Measurements from ENCODE around the gene FGF19. TPM values are rescaled to one million over a fixed set of nuclear protein-coding genes. Genes with fewer than 3 reads are reported as not detected.

Gene FGF19
- total and polyA plus RNA-seq, 2 donors (not counting 1 experiment from before 2014, with no cell fraction given), result not detected

DNA sequence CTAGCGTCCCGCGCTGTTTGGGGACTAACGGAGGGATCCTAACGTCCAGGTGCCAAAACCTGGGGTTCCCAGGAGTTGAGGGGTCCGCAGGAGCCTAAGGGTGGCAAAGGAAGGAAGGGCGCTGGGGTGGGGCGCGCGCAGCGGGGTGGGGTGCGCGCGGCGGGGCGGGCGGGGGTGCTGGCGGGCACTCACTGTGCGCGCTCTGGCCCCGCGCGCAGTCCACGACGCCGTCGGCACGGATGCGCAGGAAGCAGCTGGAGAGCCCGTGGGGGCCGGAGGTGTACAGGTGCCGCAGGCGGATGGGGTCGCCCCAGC is 412 bp downstream of the FGF19 start:
- WGBS (ENCODE audit: insufficient coverage), result 5% methylated on average over 34 of the region's 34 CpGs
- no peaks in the 10 kb centered on the region for H4K20me1 ChIP-seq (ENCODE audit: control insufficient read depth, insufficient read depth, low read length, poor library complexity, severe bottlenecking)
- peaks cover 26 to 39% of the 10 kb centered on the region in 2 donors for H3K4me1 ChIP-seq (ENCODE audit: control insufficient read depth in 2 of 2, insufficient read depth in 2 of 2, low read length in 2 of 2)
- peak overlapping the region; percentile 52 for H3K4me2 ChIP-seq (replicated peaks; ENCODE audit: low read depth, low read length, poor library complexity, severe bottlenecking)
- no peak overlapping the region for H3K9ac ChIP-seq (ENCODE audit: low read length)
- H2AFZ ChIP-seq (ENCODE audit: insufficient read depth, low read depth, low read length, poor library complexity, severe bottlenecking), result no peak overlapping the region
- Mint-ChIP-seq H3K27ac (no peak overlapping the region), H3K4me1 (peaks cover 24% of the 10 kb centered on the region), H3K9me3 (ENCODE audit: insufficient read depth) (no peaks in the 10 kb centered on the region), H3K27me3 (peaks cover 39% of the 10 kb centered on the region), H3K4me3 (peak overlapping the region; percentile 41)
- no peak overlapping the region for H3K4me3 ChIP-seq (ENCODE audit: control extremely low read depth in 1 of 5, extremely low read depth in 1 of 5, insufficient read depth in 1 of 5, low read depth in 2 of 5, low read length in 4 of 5)
- no peak overlapping the region for H3K27ac ChIP-seq (ENCODE audit: low read length in 2 of 2)
- no peaks in the 10 kb centered on the region for H3K79me2 ChIP-seq (ENCODE audit: control insufficient read depth, insufficient read depth, low read length)
- ATAC-seq (ENCODE audit: low read depth) (no peak), DNase-seq (no peak)
- TF ChIP-seq, protein P1, sequence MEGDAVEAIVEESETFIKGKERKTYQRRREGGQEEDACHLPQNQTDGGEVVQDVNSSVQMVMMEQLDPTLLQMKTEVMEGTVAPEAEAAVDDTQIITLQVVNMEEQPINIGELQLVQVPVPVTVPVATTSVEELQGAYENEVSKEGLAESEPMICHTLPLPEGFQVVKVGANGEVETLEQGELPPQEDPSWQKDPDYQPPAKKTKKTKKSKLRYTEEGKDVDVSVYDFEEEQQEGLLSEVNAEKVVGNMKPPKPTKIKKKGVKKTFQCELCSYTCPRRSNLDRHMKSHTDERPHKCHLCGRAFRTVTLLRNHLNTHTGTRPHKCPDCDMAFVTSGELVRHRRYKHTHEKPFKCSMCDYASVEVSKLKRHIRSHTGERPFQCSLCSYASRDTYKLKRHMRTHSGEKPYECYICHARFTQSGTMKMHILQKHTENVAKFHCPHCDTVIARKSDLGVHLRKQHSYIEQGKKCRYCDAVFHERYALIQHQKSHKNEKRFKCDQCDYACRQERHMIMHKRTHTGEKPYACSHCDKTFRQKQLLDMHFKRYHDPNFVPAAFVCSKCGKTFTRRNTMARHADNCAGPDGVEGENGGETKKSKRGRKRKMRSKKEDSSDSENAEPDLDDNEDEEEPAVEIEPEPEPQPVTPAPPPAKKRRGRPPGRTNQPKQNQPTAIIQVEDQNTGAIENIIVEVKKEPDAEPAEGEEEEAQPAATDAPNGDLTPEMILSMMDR (IDR thresholded peaks at IDR 0.05), result no peak
- TF ChIP-seq EZH2 (IDR thresholded peaks at IDR 0.05; ENCODE audit: borderline replicate concordance, insufficient read depth, low read depth, low read length, poor library complexity, severe bottlenecking), result no peak
- intact Hi-C loops (cut with micrococcal nuclease), result no loop called here
- ChIA-PET CTCF (no interaction called here), POLR2A (no interaction called here)
- H3K9me3 ChIP-seq (ENCODE audit: control extremely low read depth in 1 of 3, control insufficient read depth in 2 of 3, insufficient read depth in 1 of 3, low read length in 2 of 3), result peaks cover 0 to 8% (median 0%) of the 10 kb centered on the region in 3 donors
- peaks cover 0 to 74% (median 32%) of the 10 kb centered on the region in 4 experiments for H3K27me3 ChIP-seq (replicated peaks in 1 of 4; ENCODE audit: control extremely low read depth in 1 of 4, control insufficient read depth in 3 of 4, insufficient read depth in 4 of 4, low read length in 3 of 4)
- no peaks in the 10 kb centered on the region for H3K36me3 ChIP-seq (replicated peaks in 1 of 2; ENCODE audit: control extremely low read depth in 1 of 2, control insufficient read depth in 1 of 2, extremely low read depth in 1 of 2, insufficient read depth in 2 of 2, low read length in 1 of 2)

DNA sequence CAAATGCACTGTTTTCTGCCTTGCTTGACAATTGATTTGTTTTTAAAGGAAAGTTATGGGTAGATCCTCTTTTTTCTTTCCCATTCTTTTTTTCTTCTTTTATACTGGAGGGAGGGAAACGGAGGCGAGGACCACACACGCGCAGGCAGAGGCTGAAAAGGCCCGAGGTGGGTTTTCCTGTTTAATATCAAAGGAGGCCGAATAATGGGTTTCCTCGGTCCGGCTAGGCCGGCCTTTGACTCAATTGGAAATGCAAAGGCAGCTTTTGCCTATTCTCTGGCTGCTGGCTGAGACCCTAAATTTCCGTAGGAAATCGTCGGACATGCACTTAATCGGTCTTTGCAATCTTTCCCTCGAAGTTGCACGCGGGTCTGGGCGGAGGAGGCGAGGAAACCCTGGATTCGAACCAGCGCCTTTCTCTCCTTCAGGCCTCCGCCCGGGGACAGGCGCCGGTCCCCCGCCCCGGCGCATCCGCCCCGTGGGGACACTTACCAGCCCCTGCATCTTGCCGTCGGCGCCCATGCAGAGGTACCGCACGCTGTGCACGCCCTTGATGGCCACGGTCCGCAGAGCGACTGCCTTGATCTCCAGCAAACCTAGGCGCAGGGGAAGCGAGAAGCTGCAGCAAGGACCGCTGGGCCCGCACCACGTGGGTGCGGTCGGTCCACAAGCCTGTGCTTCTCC is 911 bp downstream of the FGF19 start:
- Histone ChIP-seq H3K9me3 (ENCODE audit: control extremely low read depth in 1 of 3, control insufficient read depth in 2 of 3, insufficient read depth in 1 of 3, low read length in 2 of 3) (peaks cover 0 to 8% (median 0%) of the 10 kb centered on the region in 3 donors), H3K27me3 (replicated peaks in 1 of 4; ENCODE audit: control extremely low read depth in 1 of 4, control insufficient read depth in 3 of 4, insufficient read depth in 4 of 4, low read length in 3 of 4) (peaks cover 0 to 76% (median 32%) of the 10 kb centered on the region in 4 experiments), H2AFZ (ENCODE audit: insufficient read depth, low read depth, low read length, poor library complexity, severe bottlenecking) (no peak overlapping the region), H3K4me1 (ENCODE audit: control insufficient read depth in 2 of 2, insufficient read depth in 2 of 2, low read length in 2 of 2) (peaks cover 26 to 39% of the 10 kb centered on the region in 2 donors), H3K9ac (ENCODE audit: low read length) (no peak overlapping the region), H3K27ac (ENCODE audit: low read length in 2 of 2) (no peak overlapping the region), H3K4me2 (replicated peaks; ENCODE audit: low read depth, low read length, poor library complexity, severe bottlenecking) (peak overlapping the region; percentile 52), H3K36me3 (replicated peaks in 1 of 2; ENCODE audit: control extremely low read depth in 1 of 2, control insufficient read depth in 1 of 2, extremely low read depth in 1 of 2, insufficient read depth in 2 of 2, low read length in 1 of 2) (no peaks in the 10 kb centered on the region), H3K79me2 (ENCODE audit: control insufficient read depth, insufficient read depth, low read length) (no peaks in the 10 kb centered on the region), H3K4me3 (ENCODE audit: control extremely low read depth in 1 of 5, extremely low read depth in 1 of 5, insufficient read depth in 1 of 5, low read depth in 2 of 5, low read length in 4 of 5) (no peak overlapping the region), H4K20me1 (ENCODE audit: control insufficient read depth, insufficient read depth, low read length, poor library complexity, severe bottlenecking) (no peaks in the 10 kb centered on the region)
- no peak for ATAC-seq (ENCODE audit: low read depth)
- DNase-seq, result peak; percentile 31
- WGBS (ENCODE audit: insufficient coverage), result 5% methylated on average over 44 of the region's 45 CpGs
- peaks cover 39% of the 10 kb centered on the region for H3K27me3 Mint-ChIP-seq
- ChIA-PET POLR2A (no interaction called here), CTCF (no interaction called here)
- intact Hi-C loops (cut with micrococcal nuclease), result no loop called here
- TF ChIP-seq EZH2 (IDR thresholded peaks at IDR 0.05; ENCODE audit: borderline replicate concordance, insufficient read depth, low read depth, low read length, poor library complexity, severe bottlenecking), result no peak
- TF ChIP-seq, protein P1 (IDR thresholded peaks at IDR 0.05), result no peak
- H3K4me3 Mint-ChIP-seq, result peak overlapping the region; percentile 41
- no peak overlapping the region for H3K27ac Mint-ChIP-seq
- peaks cover 24% of the 10 kb centered on the region for H3K4me1 Mint-ChIP-seq
- no peaks in the 10 kb centered on the region for H3K9me3 Mint-ChIP-seq (ENCODE audit: insufficient read depth)
